Gastrocnemius medialis (tissue), 4 donors: Measurements from ENCODE around the gene MRPL32.

Source experiments
- CTCF ChIP-seq, 5 experiments: fragments of 450-650 bp in 3 of 5; fragments of 200-600 bp in 2 of 5; sonication (generic) in 2 of 5; IDR thresholded peaks in 4 of 5; conservative IDR thresholded peaks in 1 of 5; 1 replicate in 4 of 5; 2 replicates in 1 of 5; pipeline ENCODE4 v1.5.1; 2016 to 2019; ENCODE audit warnings: antibody characterized with exemption in 5 of 5, mild to moderate bottlenecking in 3 of 5, moderate library complexity in 3 of 5
- POLR2A ChIP-seq, 2 donors: fragments of 450-650 bp; IDR thresholded peaks; one replicate each; pipeline ENCODE4 v1.6.1; 2017; ENCODE audit warnings: antibody characterized with exemption in 2 of 2, mild to moderate bottlenecking in 2 of 2, moderate library complexity in 2 of 2

GRCh38 chr7:42939457-42940240 lies 7.5 kb downstream of the MRPL32 start:
- TF ChIP-seq CTCF (IDR thresholded peaks at IDR 0.05 in 4 of 5, conservative IDR thresholded peaks at IDR 0.05 in 1 of 5) (no peak), POLR2A (IDR thresholded peaks at IDR 0.05) (no peak)
